ENCODE results near the gene CACNA1C. TPM values are rescaled to one million over a fixed set of nuclear protein-coding genes. Genes with fewer than 3 reads are reported as not detected.

Gene CACNA1C
- total RNA-seq, 4 donors from 2014 or later = 1.4 to 3.7 (median 2.2) TPM

DNA sequence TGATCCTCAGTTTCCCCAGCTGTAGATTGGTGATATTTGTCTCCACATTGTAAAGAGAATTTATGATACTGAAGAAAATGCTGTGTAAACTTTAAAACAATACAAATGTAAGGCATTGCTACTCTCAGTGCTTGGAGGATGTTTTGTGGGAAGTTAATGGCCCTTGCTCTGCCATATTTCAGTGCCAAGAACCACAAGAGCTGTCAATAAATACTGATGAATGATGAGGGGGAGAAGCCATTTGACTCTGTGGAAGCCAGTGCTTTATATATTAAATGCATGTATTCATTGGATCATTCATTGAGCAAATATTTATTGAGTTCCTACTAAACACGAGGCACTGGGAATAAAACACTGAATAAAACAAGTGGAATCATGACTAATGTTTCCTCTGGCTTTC, 30.8 kb downstream of the CACNA1C start:
- DNase-seq (ENCODE audit: low spot score in 2 of 2) = no peak
- H3K27ac ChIP-seq = no peak overlapping the region
- 68% methylated on average over 1 of the region's 1 CpG for WGBS
- H3K36me3 ChIP-seq = no peaks in the 10 kb centered on the region
- no peaks in the 10 kb centered on the region for H3K4me1 ChIP-seq
- TF ChIP-seq EP300 (IDR thresholded peaks at IDR 0.05) (no peak), POLR2AphosphoS5 (IDR thresholded peaks at IDR 0.05) (no peak), POLR2A (IDR thresholded peaks at IDR 0.05) (no peak)
- TF ChIP-seq, protein P1, sequence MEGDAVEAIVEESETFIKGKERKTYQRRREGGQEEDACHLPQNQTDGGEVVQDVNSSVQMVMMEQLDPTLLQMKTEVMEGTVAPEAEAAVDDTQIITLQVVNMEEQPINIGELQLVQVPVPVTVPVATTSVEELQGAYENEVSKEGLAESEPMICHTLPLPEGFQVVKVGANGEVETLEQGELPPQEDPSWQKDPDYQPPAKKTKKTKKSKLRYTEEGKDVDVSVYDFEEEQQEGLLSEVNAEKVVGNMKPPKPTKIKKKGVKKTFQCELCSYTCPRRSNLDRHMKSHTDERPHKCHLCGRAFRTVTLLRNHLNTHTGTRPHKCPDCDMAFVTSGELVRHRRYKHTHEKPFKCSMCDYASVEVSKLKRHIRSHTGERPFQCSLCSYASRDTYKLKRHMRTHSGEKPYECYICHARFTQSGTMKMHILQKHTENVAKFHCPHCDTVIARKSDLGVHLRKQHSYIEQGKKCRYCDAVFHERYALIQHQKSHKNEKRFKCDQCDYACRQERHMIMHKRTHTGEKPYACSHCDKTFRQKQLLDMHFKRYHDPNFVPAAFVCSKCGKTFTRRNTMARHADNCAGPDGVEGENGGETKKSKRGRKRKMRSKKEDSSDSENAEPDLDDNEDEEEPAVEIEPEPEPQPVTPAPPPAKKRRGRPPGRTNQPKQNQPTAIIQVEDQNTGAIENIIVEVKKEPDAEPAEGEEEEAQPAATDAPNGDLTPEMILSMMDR (IDR thresholded peaks at IDR 0.05) = no peak
- no peaks in the 10 kb centered on the region for H3K9me3 ChIP-seq
- no peak overlapping the region for H3K4me3 ChIP-seq
- no peaks in the 10 kb centered on the region for H3K27me3 ChIP-seq

DNA sequence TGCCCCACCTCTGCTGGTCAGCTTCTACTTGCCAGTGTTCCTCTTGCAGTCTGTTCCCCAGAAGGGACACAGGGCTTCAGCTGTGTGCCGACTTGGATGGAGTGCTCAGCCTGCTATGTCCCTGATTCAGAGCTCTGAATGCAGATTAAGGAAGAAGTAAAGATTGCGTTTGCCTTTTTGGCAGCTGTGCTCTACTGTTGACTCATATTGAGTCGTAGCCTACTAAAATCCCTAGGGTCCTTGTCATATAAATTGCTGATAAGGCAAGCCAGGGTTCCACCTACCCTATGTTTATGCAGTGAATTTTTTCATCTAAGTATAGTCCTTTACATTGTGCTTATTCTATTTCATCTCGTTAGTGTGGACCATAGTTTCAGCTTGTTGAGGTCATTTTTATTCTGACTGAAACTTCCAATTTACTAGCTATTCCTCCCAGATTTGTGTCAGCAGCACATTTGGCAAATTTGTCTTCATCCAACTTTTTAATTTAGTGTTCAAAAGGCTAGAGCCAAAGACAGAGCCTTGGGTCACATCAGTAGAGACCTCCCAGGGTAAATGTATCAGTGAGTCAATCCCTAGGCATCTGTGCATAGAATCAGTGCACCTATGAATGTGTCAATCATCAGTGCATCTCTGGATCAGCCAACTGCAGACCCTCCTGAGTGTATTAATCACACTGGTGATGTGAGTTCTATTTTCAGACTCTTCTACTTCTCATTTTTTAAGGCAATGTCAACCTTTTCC, 31.9 kb downstream of the CACNA1C start:
- Histone ChIP-seq H3K27me3 (no peaks in the 10 kb centered on the region), H3K9me3 (no peaks in the 10 kb centered on the region), H3K27ac (no peak overlapping the region), H3K4me1 (no peaks in the 10 kb centered on the region), H3K4me3 (no peak overlapping the region), H3K36me3 (no peaks in the 10 kb centered on the region)
- TF ChIP-seq EP300 (IDR thresholded peaks at IDR 0.05) (no peak), POLR2AphosphoS5 (IDR thresholded peaks at IDR 0.05) (no peak), POLR2A (IDR thresholded peaks at IDR 0.05) (no peak)
- TF ChIP-seq, protein P1 (IDR thresholded peaks at IDR 0.05) = no peak
- DNase-seq (ENCODE audit: low spot score in 2 of 2) = no peak
- 44% methylated on average over 4 of the region's 4 CpGs for WGBS

DNA sequence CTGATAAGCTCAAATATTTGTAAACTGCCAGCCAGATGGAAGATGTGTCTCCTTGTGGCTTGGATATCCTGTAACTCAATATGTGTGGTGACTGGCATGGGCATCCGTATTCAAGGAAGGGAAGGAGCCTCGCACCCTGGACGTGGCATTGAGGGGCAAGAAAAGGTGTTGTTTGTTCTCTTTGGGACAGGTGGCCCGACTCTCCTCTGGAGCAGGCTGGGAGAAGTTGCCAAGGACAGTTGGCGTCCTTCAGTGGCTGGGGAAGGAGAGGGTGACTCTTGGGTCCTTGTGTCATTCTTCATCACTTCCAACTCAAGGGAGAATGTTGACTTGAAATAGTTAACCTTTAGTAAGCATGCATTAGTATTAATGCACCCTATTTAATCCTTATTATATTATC, 39.6 kb downstream of the CACNA1C start:
- Histone ChIP-seq H3K4me1 (no peaks in the 10 kb centered on the region), H3K9me3 (no peaks in the 10 kb centered on the region), H3K4me3 (no peak overlapping the region), H3K27me3 (no peaks in the 10 kb centered on the region), H3K27ac (no peak overlapping the region), H3K36me3 (no peaks in the 10 kb centered on the region)
- no peak for DNase-seq (ENCODE audit: low spot score in 2 of 2)
- TF ChIP-seq POLR2A (IDR thresholded peaks at IDR 0.05) (no peak), POLR2AphosphoS5 (IDR thresholded peaks at IDR 0.05) (no peak)
- 98% methylated on average over 5 of the region's 5 CpGs for WGBS

DNA sequence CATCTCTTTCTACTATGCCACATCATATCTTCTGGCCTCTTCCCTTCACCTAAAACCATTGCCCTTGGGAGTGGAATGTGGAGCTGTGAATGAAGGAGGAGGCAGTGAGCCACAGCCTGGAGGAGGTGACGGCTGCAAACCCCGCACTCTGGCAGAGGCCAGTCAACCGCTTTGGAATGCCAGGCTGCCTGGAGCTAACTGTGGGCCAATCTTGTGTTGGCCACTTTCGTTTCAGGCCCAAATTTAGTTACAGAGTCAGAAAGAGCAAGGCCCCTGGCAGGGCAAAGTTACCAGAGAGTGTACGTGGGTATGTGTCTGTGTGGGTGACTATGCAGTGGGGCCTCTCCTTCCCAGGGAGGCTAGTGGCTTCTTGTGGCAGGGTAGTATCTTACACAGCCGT, 40.1 kb downstream of the CACNA1C start:
- Histone ChIP-seq H3K9me3 (no peaks in the 10 kb centered on the region), H3K27me3 (no peaks in the 10 kb centered on the region), H3K36me3 (no peaks in the 10 kb centered on the region), H3K4me3 (no peak overlapping the region), H3K27ac (no peak overlapping the region), H3K4me1 (no peaks in the 10 kb centered on the region)
- DNase-seq (ENCODE audit: low spot score in 2 of 2) = no peak
- WGBS = 80% methylated on average over 5 of the region's 6 CpGs
- TF ChIP-seq POLR2AphosphoS5 (IDR thresholded peaks at IDR 0.05) = no peak

DNA sequence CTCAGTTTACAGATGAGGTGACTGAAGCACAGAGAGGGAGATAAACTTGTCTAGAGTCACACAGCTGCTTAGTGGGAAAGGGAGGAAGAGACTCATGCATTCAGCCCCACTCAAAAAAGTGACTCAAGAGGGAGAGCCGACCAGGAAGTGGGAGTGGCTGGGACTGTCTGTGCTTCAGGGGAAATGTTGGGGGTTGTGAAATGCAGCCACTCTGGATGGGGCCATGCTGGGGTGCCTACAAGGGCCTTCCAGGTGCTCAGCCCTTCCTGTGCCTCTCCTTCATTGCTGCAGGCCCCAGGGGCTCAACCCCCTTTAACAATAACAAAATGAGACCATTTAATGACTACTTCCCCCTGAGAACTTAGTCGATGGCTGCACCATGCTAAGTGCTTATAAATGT, 41.8 kb downstream of the CACNA1C start:
- Histone ChIP-seq H3K9me3 (no peaks in the 10 kb centered on the region), H3K4me3 (no peak overlapping the region), H3K27ac (no peak overlapping the region), H3K27me3 (no peaks in the 10 kb centered on the region), H3K36me3 (no peaks in the 10 kb centered on the region), H3K4me1 (no peaks in the 10 kb centered on the region)
- TF ChIP-seq EP300 (IDR thresholded peaks at IDR 0.05) (no peak), POLR2AphosphoS5 (IDR thresholded peaks at IDR 0.05) (no peak), POLR2A (IDR thresholded peaks at IDR 0.05) (no peak)
- TF ChIP-seq, protein P1 (IDR thresholded peaks at IDR 0.05) = no peak
- WGBS = 24% methylated on average over 2 of the region's 2 CpGs
- no peak for DNase-seq (ENCODE audit: low spot score in 2 of 2)

DNA sequence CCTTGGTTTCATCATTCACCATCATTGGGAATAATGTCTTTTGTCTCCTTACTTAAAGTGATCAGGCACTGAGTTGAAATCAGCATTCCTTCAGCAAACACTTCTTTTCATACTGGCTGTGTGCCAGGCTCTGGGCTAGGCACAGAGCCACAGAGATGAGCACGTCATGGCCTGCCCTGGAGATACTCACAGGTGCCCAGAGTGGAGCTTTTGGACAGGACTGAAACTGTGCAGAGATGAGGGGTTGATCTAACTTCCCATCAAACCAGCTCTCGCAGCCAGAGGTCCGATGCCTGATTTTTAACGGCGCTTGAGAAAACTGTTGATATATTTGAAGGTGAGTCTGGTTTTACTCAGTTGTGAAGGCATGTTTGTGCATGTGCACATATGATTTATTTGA, 43.1 kb downstream of the CACNA1C start:
- Histone ChIP-seq H3K36me3 (no peaks in the 10 kb centered on the region), H3K4me3 (no peak overlapping the region), H3K4me1 (no peaks in the 10 kb centered on the region), H3K27me3 (no peaks in the 10 kb centered on the region), H3K9me3 (no peaks in the 10 kb centered on the region), H3K27ac (no peak overlapping the region)
- WGBS = 64% methylated on average over 5 of the region's 5 CpGs
- TF ChIP-seq, protein P1 (IDR thresholded peaks at IDR 0.05) = no peak
- TF ChIP-seq POLR2A (IDR thresholded peaks at IDR 0.05) (no peak), EP300 (IDR thresholded peaks at IDR 0.05) (no peak), POLR2AphosphoS5 (IDR thresholded peaks at IDR 0.05) (no peak)
- DNase-seq (ENCODE audit: low spot score in 2 of 2) = no peak

Measured in suprapubic skin (tissue), 4 donors.